ENCODE data around the gene COL5A3.

- TF ChIP-seq TSHZ2 (CRISPR knock-in tag; IDR thresholded peaks at IDR 0.05) (no peak), BACH2 (CRISPR knock-in tag; IDR thresholded peaks at IDR 0.05; ENCODE audit: borderline replicate concordance) (no peak), ESRRG (CRISPR knock-in tag; IDR thresholded peaks at IDR 0.05) (no peak), ZFP30 (CRISPR knock-in tag; IDR thresholded peaks at IDR 0.05) (no peak), TCF4 (CRISPR knock-in tag; IDR thresholded peaks at IDR 0.05; ENCODE audit: borderline replicate concordance) (no peak), CSRNP3 (CRISPR knock-in tag; IDR thresholded peaks at IDR 0.05) (no peak), PATZ1 (CRISPR knock-in tag; IDR thresholded peaks at IDR 0.05; ENCODE audit: borderline replicate concordance) (no peak)
These were observed 96.3 kb downstream of the COL5A3 start for GRCh38 chr19:9914001-9914314.

All from SK-N-SH treated with all-trans-retinoic acid at 6 μM for 48 hours (cell line).